ENCODE measurements around the gene PSMD2.
A peak's percentile ranks its signal among the peaks of the same experiment; 100 is the strongest.

Gene PSMD2

GRCh38 chr3:184333190-184333589, 34.1 kb downstream of the PSMD2 start:
- TF ChIP-seq CTCF (IDR thresholded peaks at IDR 0.05; ENCODE audit: borderline replicate concordance, control extremely low read depth, extremely low read depth, insufficient read depth, missing control alignments) = no peak
- in situ Hi-C loops (cut with MboI; ENCODE audit: low sequenced_read_pairs, unreplicated experiment) = no loop called here

GRCh38 chr3:184333700-184334099, 34.7 kb downstream of the PSMD2 start:
- TF ChIP-seq CTCF (IDR thresholded peaks at IDR 0.05; ENCODE audit: borderline replicate concordance, control extremely low read depth, extremely low read depth, insufficient read depth, missing control alignments) = no peak
- in situ Hi-C loops (cut with MboI; ENCODE audit: low sequenced_read_pairs, unreplicated experiment) = no loop called here
- no peak for DNase-seq (ENCODE audit: low spot score)

More at GRCh38 chr3:184333190-184333589, 34.1 kb downstream of the PSMD2 start:
- DNase-seq (ENCODE audit: low spot score) = no peak

- no peak for TF ChIP-seq CTCF (IDR thresholded peaks at IDR 0.05; ENCODE audit: borderline replicate concordance, control extremely low read depth, extremely low read depth, insufficient read depth, missing control alignments)
- in situ Hi-C loops (cut with MboI; ENCODE audit: low sequenced_read_pairs, unreplicated experiment) = no loop called here
- DNase-seq (ENCODE audit: low spot score) = no peak
Observed at GRCh38 chr3:184334470-184335158, 35.6 kb downstream of the PSMD2 start.

GRCh38 chr3:184335291-184335660, 36.2 kb downstream of the PSMD2 start:
- DNase-seq (ENCODE audit: low spot score) = peak; percentile 57
- in situ Hi-C loops (cut with MboI; ENCODE audit: low sequenced_read_pairs, unreplicated experiment) = no loop called here
- no peak for TF ChIP-seq CTCF (IDR thresholded peaks at IDR 0.05; ENCODE audit: borderline replicate concordance, control extremely low read depth, extremely low read depth, insufficient read depth, missing control alignments)

- peak; percentile 92 for DNase-seq (ENCODE audit: low spot score)
- no peak for TF ChIP-seq CTCF (IDR thresholded peaks at IDR 0.05; ENCODE audit: borderline replicate concordance, control extremely low read depth, extremely low read depth, insufficient read depth, missing control alignments)
- in situ Hi-C loops (cut with MboI; ENCODE audit: low sequenced_read_pairs, unreplicated experiment) = no loop called here
Observed at GRCh38 chr3:184335661-184336546, 36.9 kb downstream of the PSMD2 start.

- in situ Hi-C loops (cut with MboI; ENCODE audit: low sequenced_read_pairs, unreplicated experiment) = no loop called here
- DNase-seq (ENCODE audit: low spot score) = peak; percentile 60
- no peak for TF ChIP-seq CTCF (IDR thresholded peaks at IDR 0.05; ENCODE audit: borderline replicate concordance, control extremely low read depth, extremely low read depth, insufficient read depth, missing control alignments)
Observed at GRCh38 chr3:184336547-184337398, 37.7 kb downstream of the PSMD2 start.
